Measurements from ENCODE around the gene USP17L22.
A peak's percentile ranks its signal among the peaks of the same experiment; 100 is the strongest.
"Not testable (repeated sequence)": the region's sequence is repeated elsewhere in the genome, so short reads cannot be mapped to it uniquely, and the experiment has no call there.

The USP17L22 gene

GRCh38 chr4:9267319-9267718 lies at the start of gene USP17L22:
USP17L22 (plus strand) TSS chr4:9267619; CDS start chr4:9267619, 0 bp downstream.
- H3K4me3 ChIP-seq (ENCODE audit: low read depth, low read length); DNase-seq (ENCODE audit: low read depth): not testable (repeated sequence)

- DNase-seq (ENCODE audit: low read depth); H3K4me3 ChIP-seq (ENCODE audit: low read depth, low read length): not testable (repeated sequence)
Observed at GRCh38 chr4:9219852-9220251, 47.6 kb upstream of the USP17L22 start, which contains the start of gene USP17L12. USP17L12 (plus strand) TSS chr4:9220152; CDS start chr4:9220152, 0 bp downstream.

GRCh38 chr4:9224596-9224995 lies 42.8 kb upstream of the USP17L22 start, which contains the start of gene USP17L13:
USP17L13 (plus strand) TSS chr4:9224896; CDS start chr4:9224896, 0 bp downstream.
- not testable (repeated sequence) for DNase-seq (ENCODE audit: low read depth); H3K4me3 ChIP-seq (ENCODE audit: low read depth, low read length)

GRCh38 chr4:9230249-9230648 lies 37.2 kb upstream of the USP17L22 start:
- not testable (repeated sequence) for DNase-seq (ENCODE audit: low read depth); H3K4me3 ChIP-seq (ENCODE audit: low read depth, low read length)

- not testable (repeated sequence) for DNase-seq (ENCODE audit: low read depth); H3K4me3 ChIP-seq (ENCODE audit: low read depth, low read length)
Observed at GRCh38 chr4:9234085-9234484, 33.3 kb upstream of the USP17L22 start, which contains the start of gene USP17L15. USP17L15 (plus strand) TSS chr4:9234385; CDS start chr4:9234385, 0 bp downstream.

GRCh38 chr4:9238461-9238860 lies 29.0 kb upstream of the USP17L22 start:
- DNase-seq (ENCODE audit: low read depth): peak; percentile 1
- not testable (repeated sequence) for H3K4me3 ChIP-seq (ENCODE audit: low read depth, low read length)

- DNase-seq (ENCODE audit: low read depth); H3K4me3 ChIP-seq (ENCODE audit: low read depth, low read length): not testable (repeated sequence)
Observed at GRCh38 chr4:9243579-9243978, 23.8 kb upstream of the USP17L22 start, which contains the start of gene USP17L17. USP17L17 (plus strand) TSS chr4:9243879; CDS start chr4:9243879, 0 bp downstream.

- DNase-seq (ENCODE audit: low read depth): peak; percentile 1
- not testable (repeated sequence) for H3K4me3 ChIP-seq (ENCODE audit: low read depth, low read length)
Observed at GRCh38 chr4:9247953-9248680, 19.3 kb upstream of the USP17L22 start, which contains the start of gene USP17L18. USP17L18 (plus strand) TSS chr4:9248630; CDS start chr4:9248630, 0 bp downstream.

- H3K4me3 ChIP-seq (ENCODE audit: low read depth, low read length); DNase-seq (ENCODE audit: low read depth): not testable (repeated sequence)
Observed at GRCh38 chr4:9253078-9253477, 14.3 kb upstream of the USP17L22 start, which contains the start of gene USP17L19. USP17L19 (plus strand) TSS chr4:9253378; CDS start chr4:9253378, 0 bp downstream.

- DNase-seq (ENCODE audit: low read depth); H3K4me3 ChIP-seq (ENCODE audit: low read depth, low read length): not testable (repeated sequence)
Observed at GRCh38 chr4:9257824-9258223, 9.6 kb upstream of the USP17L22 start, which contains the start of gene USP17L20. USP17L20 (plus strand) TSS chr4:9258124; CDS start chr4:9258124, 0 bp downstream.

GRCh38 chr4:9262572-9262971 lies 4.8 kb upstream of the USP17L22 start, which contains the start of gene USP17L21:
USP17L21 (plus strand) TSS chr4:9262872; CDS start chr4:9262872, 0 bp downstream.
- H3K4me3 ChIP-seq (ENCODE audit: low read depth, low read length); DNase-seq (ENCODE audit: low read depth): not testable (repeated sequence)

GRCh38 chr4:9271719-9272118 lies 4.3 kb downstream of the USP17L22 start:
- not testable (repeated sequence) for DNase-seq (ENCODE audit: low read depth); H3K4me3 ChIP-seq (ENCODE audit: low read depth, low read length)
